HG02938 (cell line): ENCODE data around the gene CHURC1.
A peak's percentile ranks its signal among the peaks of the same experiment; 100 is the strongest.
"Not testable (repeated sequence)": the region's sequence is repeated elsewhere in the genome, so short reads cannot be mapped to it uniquely, and the experiment has no call there.

Experiments used
- ATAC-seq: cut with Tn5 transposase; IDR thresholded peaks from one replicate; pipeline ENCODE4 v1.9.1; 2021; ENCODE audit warnings: mild to moderate bottlenecking, moderate library complexity; ENCODE audit not compliant: unreplicated experiment

CHURC1 gene

GRCh38 chr14:64906022-64906421, 8.2 kb upstream of the CHURC1 start:
- no peak for ATAC-seq

GRCh38 chr14:64910847-64911495, 3.3 kb upstream of the CHURC1 start:
- ATAC-seq, result no peak

- ATAC-seq, result no peak
Observed at GRCh38 chr14:64912261-64912660, 2.0 kb upstream of the CHURC1 start.

DNA sequence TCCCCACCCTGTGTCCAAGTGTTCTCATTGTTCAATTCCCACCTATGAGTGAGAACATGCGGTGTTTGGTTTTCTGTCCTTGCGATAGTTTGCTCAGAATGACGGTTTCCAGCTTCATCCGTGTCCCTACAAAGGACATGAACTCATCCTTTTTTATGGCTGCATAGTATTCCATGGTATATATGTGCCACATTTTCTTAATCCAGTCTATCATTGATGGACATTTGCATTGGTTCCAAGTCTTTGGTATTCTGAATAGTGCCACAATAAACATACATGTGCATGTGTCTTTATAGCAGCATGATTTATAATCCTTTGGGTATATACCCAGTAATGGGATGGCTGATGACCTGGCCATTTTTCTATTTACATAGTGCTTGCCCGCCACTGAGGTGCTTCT, 778 bp upstream of the CHURC1 start:
- ATAC-seq, result not testable (repeated sequence)

DNA sequence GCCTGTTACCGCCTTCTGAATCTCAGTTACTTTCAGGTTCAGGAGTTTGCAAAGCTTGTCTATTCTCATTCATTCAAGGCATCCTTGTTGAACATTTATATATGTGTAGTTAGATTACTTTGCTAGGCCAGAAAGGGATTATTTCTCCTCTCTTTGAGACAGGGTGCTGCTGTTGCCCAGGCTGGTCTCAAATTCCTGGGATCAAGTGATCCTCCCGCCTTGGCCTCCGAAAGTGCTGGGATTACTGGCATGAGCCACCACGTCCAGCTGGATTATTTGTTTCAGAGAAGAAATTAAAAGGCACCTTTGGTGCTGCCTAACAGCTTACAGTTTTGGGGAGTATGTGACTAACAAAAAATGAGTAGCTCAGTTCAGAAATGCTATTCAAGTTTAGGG, 772 bp downstream of the CHURC1 start:
- ATAC-seq, result no peak

DNA sequence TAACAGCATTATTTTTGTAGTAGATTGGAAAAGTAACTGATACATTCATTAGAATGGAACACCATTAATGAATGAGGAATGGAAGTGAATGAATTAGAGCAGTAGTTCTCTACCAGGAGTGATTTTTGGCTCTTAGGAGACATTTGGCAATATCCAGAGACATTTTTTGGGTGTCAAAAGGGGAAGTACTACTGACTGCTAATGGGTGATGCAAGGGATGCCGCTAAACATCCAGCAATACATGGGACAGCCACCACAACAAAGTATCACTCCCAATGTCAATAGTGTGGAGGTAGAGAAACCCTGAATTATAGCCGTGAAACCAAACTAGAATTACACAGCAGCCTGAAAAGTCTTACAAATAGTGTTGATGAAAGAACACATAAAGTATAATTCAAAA, 1.5 kb downstream of the CHURC1 start:
- ATAC-seq, result no peak

- ATAC-seq, result no peak
Observed at GRCh38 chr14:64918216-64918615, 4.0 kb downstream of the CHURC1 start.

DNA sequence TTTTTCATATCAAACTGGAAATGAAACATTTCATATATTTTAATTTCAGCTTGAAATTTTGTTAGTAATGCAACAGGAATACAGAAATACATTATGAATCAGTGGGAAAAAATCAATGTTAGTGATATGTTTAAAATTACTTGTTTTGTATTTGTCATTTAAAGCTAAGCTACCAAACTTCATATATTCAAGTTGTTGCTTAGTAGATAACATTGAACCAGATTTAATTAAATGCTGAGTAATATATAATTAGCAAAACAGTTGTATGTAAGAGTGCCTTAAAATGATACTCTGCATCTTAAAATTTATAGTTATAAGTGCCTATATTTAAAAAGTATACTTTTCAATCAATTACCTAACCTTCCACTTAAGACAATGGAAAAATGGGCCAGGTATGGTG, 5.0 kb downstream of the CHURC1 start:
- ATAC-seq, result no peak

- ATAC-seq, result no peak
Observed at GRCh38 chr14:64919618-64920017, 5.4 kb downstream of the CHURC1 start.

DNA sequence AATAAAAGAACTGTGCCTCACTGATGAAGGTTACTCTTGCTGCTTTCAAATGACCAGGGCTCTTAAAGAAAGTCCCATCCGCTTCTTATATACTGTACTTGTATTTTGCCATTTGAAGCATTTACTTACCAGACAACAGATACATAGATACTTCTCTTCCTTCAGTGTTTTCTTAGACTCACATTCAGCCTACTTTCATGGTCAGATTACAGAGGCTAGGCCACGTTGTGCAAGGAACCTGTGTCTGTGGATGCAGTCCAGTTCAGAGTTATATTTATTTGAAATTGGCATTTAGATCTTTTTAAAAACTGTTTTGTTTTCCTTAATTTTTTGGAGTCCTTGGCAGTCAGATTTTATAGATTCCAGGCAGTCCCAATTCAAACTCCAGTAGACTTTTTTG, 6.2 kb downstream of the CHURC1 start:
- no peak for ATAC-seq

DNA sequence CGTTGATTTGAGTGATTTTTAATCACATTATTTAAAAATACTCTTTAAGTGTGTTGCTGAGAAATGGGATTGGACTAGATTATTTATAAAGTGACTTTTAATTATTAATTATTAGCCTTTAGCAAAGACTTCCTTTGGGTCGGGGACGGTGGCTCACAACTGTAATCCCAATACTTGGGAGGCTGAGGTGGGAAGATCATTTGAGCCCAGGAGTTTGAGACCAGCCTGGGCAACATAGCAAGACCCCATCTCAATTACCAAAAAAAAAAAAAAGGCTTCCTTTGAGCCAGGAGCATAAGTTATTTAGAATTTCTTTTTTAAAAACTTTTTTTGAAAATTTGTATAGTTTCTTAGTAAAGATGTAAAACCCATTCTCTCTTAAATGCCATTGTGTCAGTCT, 8.8 kb downstream of the CHURC1 start:
- no peak for ATAC-seq

DNA sequence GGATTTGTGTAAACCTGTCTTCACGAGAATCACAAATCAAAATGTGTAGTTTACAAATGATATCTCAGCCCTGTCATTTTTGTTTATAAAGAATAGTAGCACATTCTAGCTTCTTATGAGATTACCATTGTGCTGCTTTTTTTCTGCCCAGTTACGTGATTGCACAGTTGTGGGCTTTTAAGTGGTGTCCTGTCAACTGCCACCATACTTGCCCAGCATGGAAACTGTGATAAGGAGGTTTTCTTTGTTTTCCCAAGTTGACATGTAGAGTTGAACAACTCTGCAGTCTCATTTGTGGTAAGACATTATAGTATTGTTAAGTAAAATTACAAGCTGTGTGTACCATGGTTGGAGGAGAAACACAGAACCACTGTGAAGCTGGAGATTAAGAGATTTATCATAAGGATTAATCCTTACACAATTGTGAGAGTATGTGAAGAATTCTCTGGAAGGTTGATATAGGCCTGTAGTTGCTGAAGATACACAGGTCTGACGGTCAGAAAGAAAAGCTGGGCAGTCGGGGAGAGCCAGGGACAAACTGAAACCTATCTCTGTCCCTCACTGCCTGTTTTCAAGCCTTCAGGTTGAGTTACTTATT, 12.2 kb downstream of the CHURC1 start:
- ATAC-seq, result no peak

DNA sequence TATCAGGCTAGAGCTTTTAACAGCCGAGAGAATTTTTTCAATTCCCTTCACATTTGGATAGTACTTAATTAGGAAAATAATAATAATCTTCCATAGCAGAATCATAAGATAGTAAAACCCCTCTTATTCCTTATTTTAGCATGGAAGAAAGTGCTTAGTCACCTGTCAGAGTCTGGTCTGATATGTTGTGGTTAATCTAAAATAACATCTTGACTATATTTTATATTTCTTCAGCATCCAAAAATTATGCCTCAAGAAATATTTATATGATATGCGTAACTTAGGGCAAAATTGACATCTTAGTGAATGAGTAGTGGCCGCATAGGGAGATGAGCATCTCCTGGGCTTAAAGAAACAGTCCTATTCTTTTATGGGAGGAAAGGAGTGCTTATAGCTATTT, 12.8 kb downstream of the CHURC1 start:
- no peak for ATAC-seq

- peak; percentile 81 for ATAC-seq
Observed at GRCh38 chr14:64928239-64929013, 14.2 kb downstream of the CHURC1 start.

GRCh38 chr14:64929014-64929359, 14.7 kb downstream of the CHURC1 start:
- ATAC-seq, result no peak

GRCh38 chr14:64930085-64930843, 16.0 kb downstream of the CHURC1 start:
- ATAC-seq, result no peak

DNA sequence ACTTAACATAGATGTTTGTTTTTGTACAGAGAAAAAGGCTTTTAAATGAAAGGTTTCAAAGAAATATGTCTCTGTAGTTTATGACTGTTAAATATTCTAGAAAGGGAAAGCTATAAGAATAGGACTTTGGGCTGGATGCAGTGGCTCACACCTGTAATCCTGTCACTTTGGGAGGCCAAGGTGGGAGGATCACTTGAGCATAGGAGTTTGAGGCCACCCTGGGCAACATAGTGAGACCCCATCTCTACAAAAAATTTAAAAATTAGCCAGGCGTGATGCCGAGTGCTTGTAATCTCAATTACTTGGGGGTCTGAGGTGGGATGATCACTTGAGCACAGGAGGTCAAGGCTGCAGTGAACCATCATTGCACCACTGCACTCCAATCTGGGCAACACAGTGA, 16.9 kb downstream of the CHURC1 start:
- no peak for ATAC-seq

- no peak for ATAC-seq
Observed at GRCh38 chr14:64932231-64932630, 18.0 kb downstream of the CHURC1 start.

- ATAC-seq, result no peak
Observed at GRCh38 chr14:64934338-64934929, 20.2 kb downstream of the CHURC1 start.

DNA sequence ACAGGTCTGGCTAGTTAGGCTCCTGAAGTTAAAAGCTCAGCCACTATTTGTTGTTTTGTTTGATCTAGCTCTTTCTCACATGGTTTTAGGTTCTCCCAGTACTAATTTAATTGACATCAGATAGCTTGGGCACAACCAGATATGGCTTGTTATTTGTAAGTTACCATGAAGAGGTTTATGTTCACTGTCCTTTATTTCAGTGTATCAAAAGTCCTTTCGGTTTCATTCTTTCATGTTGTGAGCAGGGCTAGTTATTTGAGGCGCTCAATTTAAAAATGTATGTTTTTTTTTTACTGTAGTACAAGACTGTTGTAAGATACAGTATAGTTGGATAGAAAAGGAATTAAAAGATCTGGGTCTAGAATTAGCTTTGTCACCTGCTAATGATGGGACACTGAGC, 21.3 kb downstream of the CHURC1 start:
- no peak for ATAC-seq

GRCh38 chr14:64937171-64937820, 23.0 kb downstream of the CHURC1 start:
- no peak for ATAC-seq
